Suprapubic skin (tissue), 4 donors: ENCODE data around the gene ZMYND11.
A peak's percentile ranks its signal among the peaks of the same experiment; 100 is the strongest.

ENCODE experiments used
- CTCF ChIP-seq, 2 donors: fragments of 200-600 bp in 1 of 2; fragments of 450-650 bp in 1 of 2; sonication (generic) in 1 of 2; IDR thresholded peaks; one replicate each; pipeline ENCODE4 v1.5.1; 2016 to 2019; ENCODE audit warnings: antibody characterized with exemption in 2 of 2, mild to moderate bottlenecking in 1 of 2, moderate library complexity in 1 of 2
- POLR2A ChIP-seq, 2 donors: fragments of 450-650 bp; IDR thresholded peaks; one replicate each; pipeline ENCODE4 v1.6.1; 2017; ENCODE audit warnings: antibody characterized with exemption in 2 of 2, mild to moderate bottlenecking in 2 of 2, moderate library complexity in 2 of 2
- POLR2AphosphoS5 ChIP-seq, 3 donors: sonication (generic); formaldehyde crosslinking; IDR thresholded peaks; one replicate each; pipeline ENCODE4 v1.6.1; 2017; ENCODE audit warnings: antibody characterized with exemption in 3 of 3

- TF ChIP-seq CTCF (IDR thresholded peaks at IDR 0.05) (peak; percentile 9 to 47), POLR2A (IDR thresholded peaks at IDR 0.05) (no peak), POLR2AphosphoS5 (IDR thresholded peaks at IDR 0.05) (no peak)
These were observed 1.8 kb downstream of the ZMYND11 start for GRCh38 chr10:137031-137430.
